DND-41 (cell line): Measurements from ENCODE around the gene BCAS3.

ENCODE experiments used
- ATAC-seq: fragments of 200-7000 bp; cut with Tn5 transposase; 3 replicates; pipeline ENCODE4 v1.9.1; 2021; ENCODE audit warnings: low read depth; ENCODE audit not compliant: insufficient read depth
- DNase-seq: peaks from one replicate; pipeline ENCODE4 v3.0.0-alpha.2; 2020
- H2AFZ ChIP-seq: 2 replicates; pipeline ENCODE4 v1.6.0; 2012; ENCODE audit warnings: low read depth, low read length
- H3K27ac ChIP-seq: 2 replicates; pipeline ENCODE4 v1.5.1; 2012; ENCODE audit warnings: low read length, inconsistent platforms
- H3K27me3 ChIP-seq: fragments of 200-600 bp; sonication (generic); 2 replicates; pipeline ENCODE4 v1.6.0; 2012; ENCODE audit warnings: low read length, mild to moderate bottlenecking, inconsistent platforms; ENCODE audit not compliant: insufficient read depth, poor library complexity
- H3K36me3 ChIP-seq: 2 replicates; pipeline ENCODE4 v1.5.1; 2012; ENCODE audit warnings: low read length, inconsistent platforms; ENCODE audit not compliant: insufficient read depth
- H3K4me1 ChIP-seq: 2 replicates; pipeline ENCODE4 v1.5.1; 2012; ENCODE audit warnings: mild to moderate bottlenecking, low read length; ENCODE audit not compliant: insufficient read depth
- H3K4me2 ChIP-seq: 2 replicates; pipeline ENCODE4 v1.6.0; 2012; ENCODE audit warnings: mild to moderate bottlenecking, moderate library complexity, low read length, inconsistent platforms; ENCODE audit not compliant: insufficient read depth
- H3K4me3 ChIP-seq, 2 experiments: fragments of 200-600 bp in 1 of 2; shearing (Covaris generic) in 1 of 2; 2 replicates each; pipeline ENCODE4 v1.5.1; 2012 to 2016; ENCODE audit warnings: inconsistent platforms in 2 of 2, low read length in 2 of 2, mild to moderate bottlenecking in 2 of 2, low read depth in 1 of 2, moderate library complexity in 1 of 2
- H3K79me2 ChIP-seq: 2 replicates; pipeline ENCODE4 v1.6.0; 2012; ENCODE audit warnings: low read length, inconsistent platforms; ENCODE audit not compliant: insufficient read depth
- H3K9ac ChIP-seq: 2 replicates; pipeline ENCODE4 v1.6.0; 2012; ENCODE audit warnings: low read depth, mild to moderate bottlenecking, inconsistent platforms, low read length, moderate library complexity
- H3K9me3 ChIP-seq: 2 replicates; pipeline ENCODE4 v1.5.1; 2012; ENCODE audit warnings: low read length, moderate library complexity, mild to moderate bottlenecking, inconsistent platforms; ENCODE audit not compliant: insufficient read depth, severe bottlenecking
- H4K20me1 ChIP-seq: 2 replicates; pipeline ENCODE4 v1.6.0; 2012; ENCODE audit warnings: low read length; ENCODE audit not compliant: insufficient read depth
- CTCF ChIP-seq: IDR thresholded peaks from 2 replicates; pipeline ENCODE4 v1.5.1; 2012; ENCODE audit warnings: borderline replicate concordance, low read length, moderate library complexity, mild to moderate bottlenecking; ENCODE audit not compliant: poor library complexity, severe bottlenecking; ENCODE audit errors: extremely low read depth
- EZH2 ChIP-seq: IDR thresholded peaks from 3 replicates; pipeline ENCODE4 v1.6.1; 2012; ENCODE audit warnings: borderline replicate concordance, low read depth, mild to moderate bottlenecking, moderate library complexity, low read length, inconsistent platforms; ENCODE audit not compliant: severe bottlenecking

BCAS3 gene

GRCh38 chr17:60744355-60744966 lies 66.8 kb downstream of the BCAS3 start:
- Histone ChIP-seq H3K36me3 (no peaks in the 10 kb centered on the region), H3K79me2 (no peaks in the 10 kb centered on the region), H3K9ac (no peak overlapping the region), H3K4me3 (no peak overlapping the region), H4K20me1 (no peaks in the 10 kb centered on the region), H3K4me2 (no peak overlapping the region), H3K9me3 (no peaks in the 10 kb centered on the region), H3K4me1 (no peaks in the 10 kb centered on the region), H3K27me3 (no peaks in the 10 kb centered on the region), H2AFZ (no peak overlapping the region), H3K27ac (no peak overlapping the region)
- DNase-seq = no peak
- ATAC-seq = no peak
- no peak for TF ChIP-seq EZH2
- no peak for TF ChIP-seq CTCF

GRCh38 chr17:60745544-60745943 lies 67.9 kb downstream of the BCAS3 start:
- DNase-seq (no peak), ATAC-seq (no peak)
- Histone ChIP-seq H3K27me3 (no peaks in the 10 kb centered on the region), H2AFZ (no peak overlapping the region), H3K27ac (no peak overlapping the region), H3K4me3 (no peak overlapping the region), H3K9me3 (peaks cover 2% of the 10 kb centered on the region), H3K4me1 (no peaks in the 10 kb centered on the region), H3K9ac (no peak overlapping the region), H4K20me1 (no peaks in the 10 kb centered on the region), H3K79me2 (no peaks in the 10 kb centered on the region), H3K36me3 (no peaks in the 10 kb centered on the region), H3K4me2 (no peak overlapping the region)
- TF ChIP-seq EZH2 = no peak
- no peak for TF ChIP-seq CTCF

DNA sequence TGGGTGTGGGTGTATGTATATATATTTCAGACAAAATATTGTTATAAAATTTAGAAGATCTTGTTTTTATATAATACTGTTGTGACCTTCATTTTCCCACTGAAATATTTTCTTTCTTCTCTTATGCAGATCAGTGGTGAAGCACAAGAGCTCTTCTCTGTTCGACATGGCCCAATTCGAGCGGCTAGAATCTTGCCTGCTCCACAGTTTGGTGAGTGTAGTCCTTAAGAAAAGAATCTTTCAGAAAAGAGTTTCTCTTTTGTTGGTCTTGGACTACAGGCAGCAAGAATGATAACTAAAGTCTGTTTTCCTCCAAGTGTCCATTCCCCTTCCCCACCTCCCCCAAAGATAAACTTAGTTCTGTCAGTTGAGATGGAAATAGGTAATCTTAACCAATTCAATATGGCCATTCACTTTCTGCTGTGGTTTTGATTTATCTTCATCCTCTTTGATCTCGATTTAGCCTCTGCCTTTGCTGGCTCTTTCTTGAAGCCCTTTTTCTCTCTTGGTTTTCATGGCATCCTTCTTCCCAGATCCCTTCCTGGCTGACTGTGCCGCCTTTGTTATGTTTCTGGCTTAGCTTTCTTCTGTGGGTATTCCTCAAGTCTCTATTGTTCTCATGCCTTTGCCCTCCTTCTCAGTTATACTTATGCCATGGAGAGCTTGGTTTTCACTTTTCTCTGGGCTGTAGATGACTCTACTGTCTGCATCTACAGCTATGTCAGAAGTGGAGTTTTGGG lies 69.6 kb downstream of the BCAS3 start:
- Histone ChIP-seq H3K27ac (no peak overlapping the region), H3K4me3 (no peak overlapping the region), H3K9ac (no peak overlapping the region), H3K27me3 (no peaks in the 10 kb centered on the region), H3K79me2 (no peaks in the 10 kb centered on the region), H2AFZ (no peak overlapping the region), H3K9me3 (peaks cover 4% of the 10 kb centered on the region), H3K4me1 (no peaks in the 10 kb centered on the region), H3K4me2 (no peak overlapping the region), H3K36me3 (no peaks in the 10 kb centered on the region), H4K20me1 (no peaks in the 10 kb centered on the region)
- no peak for ATAC-seq
- TF ChIP-seq CTCF = no peak
- DNase-seq = no peak
